HepG2 (cell line): ENCODE results near the gene SFTPB. TPM values are rescaled to one million over a fixed set of nuclear protein-coding genes. Genes with fewer than 3 reads are reported as not detected.

ENCODE experiments used
- ATF7-NPFF ChIP-seq: sonication (generic); formaldehyde crosslinking; IDR thresholded peaks from 2 replicates; pipeline ENCODE4 v1.8.1; 2023; ENCODE audit warnings: mild to moderate bottlenecking, low read depth, missing genetic modification reagents, moderate library complexity
- BCL6 ChIP-seq: IDR thresholded peaks from 2 replicates; pipeline ENCODE4 v1.6.1; 2016; ENCODE audit warnings: missing genetic modification reagents, missing compliant biosample characterization
- BORCS8-MEF2B ChIP-seq: sonication (generic); formaldehyde crosslinking; IDR thresholded peaks from 2 replicates; pipeline ENCODE4 v1.8.0; 2022; ENCODE audit warnings: mild to moderate bottlenecking, missing genetic modification reagents
- BRD4 ChIP-seq: sonication (generic); formaldehyde crosslinking; IDR thresholded peaks from 2 replicates; pipeline ENCODE4 v1.4.0; 2020; ENCODE audit warnings: missing genetic modification reagents
- BRF2 ChIP-seq: sonication (generic); formaldehyde crosslinking; IDR thresholded peaks from 2 replicates; pipeline ENCODE4 v1.8.1; 2022; ENCODE audit warnings: mild to moderate bottlenecking, missing genetic modification reagents
- ELF4 ChIP-seq: sonication (generic); formaldehyde crosslinking; IDR thresholded peaks from 2 replicates; pipeline ENCODE4 v1.5.0; 2020; ENCODE audit warnings: missing genetic modification reagents, mild to moderate bottlenecking, moderate library complexity, borderline replicate concordance
- HNF4A ChIP-seq: sonication (generic); formaldehyde crosslinking; IDR thresholded peaks from 2 replicates; pipeline ENCODE4 v1.4.0; 2020; ENCODE audit warnings: missing genetic modification reagents
- ONECUT2 ChIP-seq: sonication (generic); formaldehyde crosslinking; IDR thresholded peaks from 2 replicates; pipeline ENCODE4 v1.4.0; 2020; ENCODE audit warnings: missing genetic modification reagents
- PATZ1 ChIP-seq: sonication (generic); formaldehyde crosslinking; IDR thresholded peaks from 2 replicates; pipeline ENCODE4 v1.4.0; 2020; ENCODE audit warnings: missing genetic modification reagents
- POLR2G ChIP-seq: fragments of 200-400 bp; formaldehyde crosslinking; IDR thresholded peaks from 2 replicates; pipeline ENCODE4 v1.6.1; 2018; ENCODE audit warnings: mild to moderate bottlenecking, low read depth, low read length, moderate library complexity
- SETDB1 ChIP-seq: sonication (generic); formaldehyde crosslinking; IDR thresholded peaks from 2 replicates; pipeline ENCODE4 v1.5.1; 2020; ENCODE audit warnings: missing genetic modification reagents, mild to moderate bottlenecking, borderline replicate concordance
- SIN3A ChIP-seq: IDR thresholded peaks from 2 replicates; pipeline ENCODE4 v1.6.1; 2011; ENCODE audit warnings: low read depth, mild to moderate bottlenecking, control low read depth, low read length, borderline replicate concordance
- SRSF9 ChIP-seq: fragments of 200-400 bp; formaldehyde crosslinking; IDR thresholded peaks from 2 replicates; pipeline ENCODE4 v1.6.1; 2018; ENCODE audit warnings: borderline replicate concordance, mild to moderate bottlenecking, low read depth, low read length; ENCODE audit not compliant: insufficient read depth, poor library complexity, severe bottlenecking
- THAP7 ChIP-seq: sonication (generic); formaldehyde crosslinking; IDR thresholded peaks from 2 replicates; pipeline ENCODE4 v1.8.1; 2023; ENCODE audit warnings: mild to moderate bottlenecking, missing genetic modification reagents
- ZFP36L2 ChIP-seq: sonication (generic); formaldehyde crosslinking; IDR thresholded peaks from 2 replicates; pipeline ENCODE4 v1.4.0; 2020; ENCODE audit warnings: missing genetic modification reagents
- ZNF17 ChIP-seq: sonication (generic); formaldehyde crosslinking; IDR thresholded peaks from 2 replicates; pipeline ENCODE4 v1.5.0; 2020; ENCODE audit warnings: mild to moderate bottlenecking, missing genetic modification reagents
- ZNF264 ChIP-seq: sonication (generic); formaldehyde crosslinking; IDR thresholded peaks from 2 replicates; pipeline ENCODE4 v1.4.0; 2020; ENCODE audit warnings: missing genetic modification reagents
- ZNF687 ChIP-seq: sonication (generic); formaldehyde crosslinking; IDR thresholded peaks from 2 replicates; pipeline ENCODE4 v1.5.1; 2020; ENCODE audit warnings: mild to moderate bottlenecking, missing genetic modification reagents, moderate library complexity
- ZNF773 ChIP-seq: sonication (generic); formaldehyde crosslinking; IDR thresholded peaks from 2 replicates; pipeline ENCODE4 v1.4.0; 2020; ENCODE audit warnings: missing genetic modification reagents, borderline replicate concordance
- polyA plus RNA-seq, 8 experiments: library from polyadenylated mRNA; depleted of rRNA in 3 of 8; stranded (reverse) in 7 of 8; unstranded in 1 of 8; fragments of >200 nt; fragmentation: Illumina TruSeq in 4 of 8; extraction: Trizol in 4 of 8; gene quantifications; 2 replicates each; pipeline versions ENCODE4 v1.2.1 to v1.2.3, GENCODE V29; 2011 to 2016; ENCODE audit warnings: low read depth in 4 of 8, missing spikeins in 1 of 8, mixed read lengths in 1 of 8; ENCODE audit not compliant: insufficient read depth in 1 of 8
- total RNA-seq, 5 experiments: library from RNA; depleted of rRNA; stranded (reverse); fragments of >200 nt; fragmentation: Illumina TruSeq; extraction: Trizol; gene quantifications; 2 replicates each; pipeline ENCODE4 v1.2.3, GENCODE V29; 2016; ENCODE audit warnings: low read depth in 1 of 5

The SFTPB gene
- total and polyA plus RNA-seq, 2 of the 13 experiments (the other 11 are each of a cell fraction or from before 2014, with no cell fraction given): not detected

- TF ChIP-seq BRF2 (CRISPR knock-in tag): no peak
- peak; percentile 79 for TF ChIP-seq ATF7-NPFF (CRISPR knock-in tag)
- TF ChIP-seq POLR2G: peak; percentile 95
- TF ChIP-seq BRD4 (CRISPR knock-in tag): peak; percentile 74; the same call in 1 of the 2 replicates
- 0 out of 2 replicates have a peak, but pooled peaks have one; percentile 70 for TF ChIP-seq ZFP36L2 (CRISPR knock-in tag)
- TF ChIP-seq BCL6 (CRISPR knock-in tag): peak; percentile 40; the same call in 1 of the 2 replicates
- peak; percentile 67; the same call in 1 of the 2 replicates for TF ChIP-seq ZNF264 (CRISPR knock-in tag)
- TF ChIP-seq ELF4 (CRISPR knock-in tag): peak; percentile 83; the same call in 1 of the 2 replicates
- peak; percentile 87 for TF ChIP-seq PATZ1 (CRISPR knock-in tag)
- TF ChIP-seq HNF4A (CRISPR knock-in tag): 0 out of 2 replicates have a peak, but pooled peaks have one; percentile 8
- TF ChIP-seq SETDB1 (CRISPR knock-in tag): no peak
- peak; percentile 59; the same call in 1 of the 2 replicates for TF ChIP-seq ZNF773
- TF ChIP-seq BORCS8-MEF2B (CRISPR knock-in tag): peak; percentile 53; the same call in 1 of the 2 replicates
- peak; percentile 58 for TF ChIP-seq THAP7 (CRISPR knock-in tag)
- TF ChIP-seq SIN3A: peak; percentile 83; the same call in 1 of the 2 replicates
- no peak for TF ChIP-seq SRSF9
- TF ChIP-seq ONECUT2: no peak; the same call in 1 of the 2 replicates
- no peak for TF ChIP-seq ZNF17
- TF ChIP-seq ZNF687 (CRISPR knock-in tag): peak; percentile 99
Measured at GRCh38 chr2:85611705-85612587, 56.1 kb downstream of the SFTPB start, which contains the start of gene C2orf68 (continued).
